Neutrophil (primary cell): ENCODE results near the gene RPS6KB1.
"Not testable (repeated sequence)": the region's sequence is repeated elsewhere in the genome, so short reads cannot be mapped to it uniquely, and the experiment has no call there.

ENCODE experiments used
- H3K27ac ChIP-seq: fragments of 200-600 bp; sonication (generic); 2 replicates; pipeline ENCODE4 v1.5.1; 2016; ENCODE audit warnings: mild to moderate bottlenecking, moderate library complexity
- H3K27me3 ChIP-seq: fragments of 200-600 bp; sonication (generic); 2 replicates; pipeline ENCODE4 v1.6.0; 2016; ENCODE audit warnings: mild to moderate bottlenecking
- H3K36me3 ChIP-seq: fragments of 200-600 bp; sonication (generic); 2 replicates; pipeline ENCODE4 v1.5.1; 2017
- H3K4me1 ChIP-seq, 2 experiments: fragments of 200-600 bp in 1 of 2; sonication (generic) in 1 of 2; 1 replicate in 1 of 2; 2 replicates in 1 of 2; pipeline versions ENCODE4 v1.5.1 to v1.6.1; 2013 to 2016; ENCODE audit warnings: low read depth in 1 of 2, low read length in 1 of 2, mild to moderate bottlenecking in 1 of 2, moderate library complexity in 1 of 2; ENCODE audit not compliant: control insufficient read depth in 1 of 2, insufficient read depth in 1 of 2
- H3K4me3 ChIP-seq, 2 experiments: fragments of 200-600 bp in 1 of 2; sonication (generic) in 1 of 2; 1 replicate in 1 of 2; 2 replicates in 1 of 2; pipeline ENCODE4 v1.5.1; 2013 to 2016; ENCODE audit warnings: low read depth in 1 of 2, low read length in 1 of 2, mild to moderate bottlenecking in 1 of 2, moderate library complexity in 1 of 2
- H3K9me3 ChIP-seq: fragments of 200-600 bp; sonication (generic); 2 replicates; pipeline ENCODE4 v1.5.1; 2016
- CTCF ChIP-seq: fragments of 200-600 bp; sonication (generic); IDR thresholded peaks from 2 replicates; pipeline ENCODE4 v1.5.1; 2016; ENCODE audit warnings: antibody characterized with exemption

RPS6KB1 gene

GRCh38 chr17:59941131-59941530 is 48.2 kb downstream of the RPS6KB1 start:
- Histone ChIP-seq H3K36me3 (peaks cover 82% of the 10 kb centered on the region), H3K27ac (no peak overlapping the region), H3K27me3 (no peaks in the 10 kb centered on the region), H3K9me3 (no peaks in the 10 kb centered on the region), H3K4me3 (no peak overlapping the region), H3K4me1 (no peaks in the 10 kb centered on the region)
- no peak for TF ChIP-seq CTCF

DNA sequence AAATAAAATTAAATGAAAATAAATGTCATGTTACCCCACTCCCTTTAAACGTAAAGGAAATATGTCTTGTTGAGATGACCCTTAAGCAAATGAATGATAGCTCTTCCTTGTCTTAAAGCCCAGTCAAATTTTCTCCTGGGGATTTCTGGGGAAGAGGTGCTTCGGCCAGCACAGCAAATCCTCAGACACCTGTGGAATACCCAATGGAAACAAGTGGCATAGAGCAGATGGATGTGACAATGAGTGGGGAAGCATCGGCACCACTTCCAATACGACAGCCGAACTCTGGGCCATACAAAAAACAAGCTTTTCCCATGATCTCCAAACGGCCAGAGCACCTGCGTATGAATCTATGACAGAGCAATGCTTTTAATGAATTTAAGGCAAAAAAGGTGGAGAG is 53.5 kb downstream of the RPS6KB1 start:
- H3K4me3 ChIP-seq, H3K27me3 ChIP-seq, H3K27ac ChIP-seq, H3K4me1 ChIP-seq, H3K9me3 ChIP-seq: not testable (repeated sequence)
- H3K36me3 ChIP-seq, result peaks cover 94% of the 10 kb centered on the region

DNA sequence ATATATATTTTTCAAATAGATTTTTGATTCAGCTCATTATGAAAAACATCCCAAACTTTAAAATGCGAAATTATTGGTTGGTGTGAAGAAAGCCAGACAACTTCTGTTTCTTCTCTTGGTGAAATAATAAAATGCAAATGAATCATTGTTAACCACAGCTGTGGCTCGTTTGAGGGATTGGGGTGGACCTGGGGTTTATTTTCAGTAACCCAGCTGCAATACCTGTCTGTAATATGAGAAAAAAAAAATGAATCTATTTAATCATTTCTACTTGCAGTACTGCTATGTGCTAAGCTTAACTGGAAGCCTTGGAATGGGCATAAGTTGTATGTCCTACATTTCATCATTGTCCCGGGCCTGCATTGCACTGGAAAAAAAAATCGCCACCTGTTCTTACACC is 54.4 kb downstream of the RPS6KB1 start:
- not testable (repeated sequence) for H3K4me3 ChIP-seq, H3K27me3 ChIP-seq, H3K27ac ChIP-seq, H3K4me1 ChIP-seq, H3K9me3 ChIP-seq
- peaks cover 95% of the 10 kb centered on the region for H3K36me3 ChIP-seq

- Histone ChIP-seq H3K36me3 (peaks cover 99% of the 10 kb centered on the region), H3K4me3 (no peak overlapping the region), H3K27me3 (no peaks in the 10 kb centered on the region), H3K4me1 (no peaks in the 10 kb centered on the region), H3K9me3 (no peaks in the 10 kb centered on the region), H3K27ac (no peak overlapping the region)
- no peak for TF ChIP-seq CTCF
Measured at GRCh38 chr17:59950049-59950448, 57.1 kb downstream of the RPS6KB1 start.

GRCh38 chr17:59954856-59955255 is 61.9 kb downstream of the RPS6KB1 start:
- Histone ChIP-seq H3K4me1 (no peaks in the 10 kb centered on the region), H3K27ac (no peak overlapping the region), H3K4me3 (no peak overlapping the region), H3K36me3 (peaks cover 92% of the 10 kb centered on the region), H3K27me3 (no peaks in the 10 kb centered on the region), H3K9me3 (no peaks in the 10 kb centered on the region)
- no peak for TF ChIP-seq CTCF

GRCh38 chr17:59959574-59959973 is 66.7 kb downstream of the RPS6KB1 start:
- Histone ChIP-seq H3K4me1 (peaks cover 13 to 16% of the 10 kb centered on the region in 2 experiments), H3K36me3 (peaks cover 52% of the 10 kb centered on the region)
- not testable (repeated sequence) for H3K4me3 ChIP-seq, H3K27me3 ChIP-seq, H3K27ac ChIP-seq, H3K9me3 ChIP-seq

DNA sequence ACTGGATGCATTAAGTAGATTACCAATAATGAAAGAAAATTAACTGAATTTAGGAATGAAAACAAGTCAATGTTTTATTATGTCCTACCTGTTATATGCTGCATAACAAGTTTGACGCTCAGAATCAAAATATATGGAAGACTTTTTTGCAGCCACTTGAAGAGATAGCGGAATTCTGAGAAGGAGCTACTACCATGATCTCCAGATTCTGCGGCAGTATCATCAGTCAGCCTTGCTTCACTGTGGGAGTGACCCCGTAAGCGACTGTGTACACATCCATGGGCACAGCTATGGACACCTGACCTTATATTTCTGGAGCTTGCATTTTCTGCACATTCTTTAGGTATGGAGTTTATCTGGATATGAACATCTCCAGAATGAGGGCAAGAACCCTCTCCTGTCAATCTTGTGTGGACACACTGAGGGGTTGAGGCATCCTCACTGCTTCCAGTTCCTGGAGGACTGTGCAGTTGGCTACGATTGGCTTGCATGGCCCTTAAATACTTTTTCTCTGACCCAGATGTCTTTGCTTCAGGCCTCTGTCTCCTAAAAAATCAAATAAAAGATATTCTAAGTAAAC is 69.9 kb downstream of the RPS6KB1 start:
- no peak for TF ChIP-seq CTCF
- Histone ChIP-seq H3K36me3 (peaks cover 20% of the 10 kb centered on the region), H3K4me1 (peaks cover 20 to 23% of the 10 kb centered on the region in 2 experiments), H3K9me3 (no peaks in the 10 kb centered on the region), H3K27me3 (no peaks in the 10 kb centered on the region), H3K4me3 (peak overlapping the region in 1 of 2 experiments; percentile 71), H3K27ac (peak overlapping the region; percentile 88)
